B cell (primary cell): ENCODE measurements around the gene TBC1D20. TPM values are rescaled to one million over a fixed set of nuclear protein-coding genes. Genes with fewer than 3 reads are reported as not detected.

Experiments
- ATAC-seq: fragments of 200-7000 bp; cut with Tn5 transposase; one replicate; pipeline ENCODE4 v1.10.0; 2021; ENCODE audit warnings: low read depth, mild to moderate bottlenecking, moderate number of reproducible peaks, moderate library complexity
- CTCF ChIA-PET: fragments of 350-600 bp; sonication (Branson Sonifier 250); formaldehyde crosslinking; loops from one replicate; lab custom pipeline; 2021; ENCODE audit warnings: antibody characterized with exemption, inconsistent platforms; lab: Charles Lee
- POLR2A ChIA-PET: fragments of 350-600 bp; sonication (Branson Sonifier 250); formaldehyde crosslinking; loops from one replicate; lab custom pipeline; 2021; ENCODE audit warnings: antibody characterized with exemption; lab: Charles Lee
- DNase-seq: peaks from one replicate; pipeline ENCODE4 v3.0.0; 2013
- H2AFZ ChIP-seq: 2 replicates; pipeline ENCODE4 v1.6.1; 2012; ENCODE audit warnings: mild to moderate bottlenecking, low read depth, low read length; ENCODE audit not compliant: insufficient read depth, poor library complexity, severe bottlenecking
- H3K27ac ChIP-seq, 2 donors: 1 replicate in 1 of 2; 2 replicates in 1 of 2; pipeline ENCODE4 v1.5.1; 2012 to 2013; ENCODE audit warnings: low read length in 2 of 2, mild to moderate bottlenecking in 2 of 2, moderate library complexity in 1 of 2
- H3K27me3 ChIP-seq, 4 experiments: fragments of 200-600 bp in 1 of 4; sonication (generic) in 1 of 4; replicated peaks in 1 of 4; 1 replicate in 2 of 4; 2 replicates in 2 of 4; pipeline versions ENCODE4 v1.6.1 to v1.7.0; 2013 to 2016; ENCODE audit warnings: low read length in 3 of 4, mild to moderate bottlenecking in 2 of 4, mixed read lengths in 1 of 4, moderate library complexity in 1 of 4; ENCODE audit not compliant: insufficient read depth in 4 of 4, control insufficient read depth in 3 of 4; ENCODE audit errors: control extremely low read depth in 1 of 4
- H3K36me3 ChIP-seq, 2 experiments: replicated peaks in 1 of 2; 1 replicate in 1 of 2; 2 replicates in 1 of 2; pipeline versions ENCODE4 v1.6.1 to v1.7.1; 2013; ENCODE audit warnings: low read length in 1 of 2; ENCODE audit not compliant: insufficient read depth in 2 of 2, control insufficient read depth in 1 of 2; ENCODE audit errors: control extremely low read depth in 1 of 2, extremely low read depth in 1 of 2
- H3K4me1 ChIP-seq, 2 donors: fragments of 200-600 bp in 1 of 2; sonication (generic) in 1 of 2; 1 replicate in 1 of 2; 2 replicates in 1 of 2; pipeline versions ENCODE4 v1.5.1 to v1.6.1; 2013 to 2017; ENCODE audit warnings: low read length in 2 of 2; ENCODE audit not compliant: control insufficient read depth in 2 of 2, insufficient read depth in 2 of 2
- H3K4me2 ChIP-seq: replicated peaks from 2 replicates; pipeline ENCODE3; 2012; ENCODE audit warnings: mild to moderate bottlenecking, low read depth, low read length; ENCODE audit not compliant: poor library complexity, severe bottlenecking
- H3K4me3 ChIP-seq, 5 experiments: fragments of 200-600 bp in 1 of 5; sonication (generic) in 1 of 5; 1 replicate in 3 of 5; 2 replicates in 2 of 5; pipeline versions ENCODE4 v1.5.1 to v1.7.0; 2011 to 2016; ENCODE audit warnings: low read length in 4 of 5, mild to moderate bottlenecking in 4 of 5, low read depth in 2 of 5, control low read depth in 1 of 5, moderate library complexity in 1 of 5; ENCODE audit not compliant: insufficient read depth in 1 of 5; ENCODE audit errors: control extremely low read depth in 1 of 5, extremely low read depth in 1 of 5
- H3K79me2 ChIP-seq: fragments of 200-600 bp; sonication (generic); one replicate; pipeline ENCODE4 v1.6.0; 2016; ENCODE audit warnings: low read length; ENCODE audit not compliant: control insufficient read depth, insufficient read depth
- H3K9ac ChIP-seq: fragments of 200-600 bp; sonication (generic); 2 replicates; pipeline ENCODE4 v1.6.1; 2017; ENCODE audit warnings: mild to moderate bottlenecking, low read length, moderate library complexity
- H3K9me3 ChIP-seq, 3 donors: one replicate each; pipeline versions ENCODE4 v1.6.1 to v1.7.1; 2013; ENCODE audit warnings: low read length in 2 of 3; ENCODE audit not compliant: control insufficient read depth in 2 of 3, insufficient read depth in 1 of 3; ENCODE audit errors: control extremely low read depth in 1 of 3
- H4K20me1 ChIP-seq: 2 replicates; pipeline ENCODE4 v1.6.0; 2012; ENCODE audit warnings: mild to moderate bottlenecking, low read length; ENCODE audit not compliant: insufficient read depth, control insufficient read depth, poor library complexity, severe bottlenecking
- H3K27ac Mint-ChIP-seq: one replicate; pipeline ENCODE4 v1.8.0; 2021; ENCODE audit warnings: mixed read lengths
- H3K27me3 Mint-ChIP-seq: one replicate; pipeline ENCODE4 v1.8.0; 2021; ENCODE audit warnings: mixed read lengths
- H3K4me1 Mint-ChIP-seq: one replicate; pipeline ENCODE4 v1.8.0; 2021; ENCODE audit warnings: mixed read lengths
- H3K4me3 Mint-ChIP-seq: one replicate; pipeline ENCODE4 v1.8.0; 2021; ENCODE audit warnings: mixed read lengths
- H3K9me3 Mint-ChIP-seq: one replicate; pipeline ENCODE4 v1.8.0; 2022; ENCODE audit warnings: mixed read lengths; ENCODE audit not compliant: insufficient read depth
- EZH2 ChIP-seq: IDR thresholded peaks from 2 replicates; pipeline ENCODE4 v1.6.1; 2012; ENCODE audit warnings: borderline replicate concordance, low read depth, mild to moderate bottlenecking, moderate library complexity, low read length; ENCODE audit not compliant: insufficient read depth, poor library complexity, severe bottlenecking
- WGBS: methylation state at CpG from one replicate; pipeline ENCODE4 v1.1.5; 2013; ENCODE audit warnings: missing lambda C conversion rate; ENCODE audit not compliant: insufficient coverage; 5-methylcytosine and 5-hydroxymethylcytosine counted together
- intact Hi-C: fragments of 100-400 bp; cut with micrococcal nuclease; formaldehyde crosslinking; loops from one replicate; pipeline ENCODE4 v1.10.0; 2022
- polyA plus RNA-seq: library from polyadenylated mRNA; depleted of rRNA; stranded (reverse); fragments of >200 nt; gene quantifications from 2 replicates; pipeline ENCODE4 v1.2.3, GENCODE V29; 2012
- total RNA-seq, 2 donors: library from RNA; stranded (reverse); fragments of 120-200 nt in 1 of 2; gene quantifications; 1 replicate in 1 of 2; 2 replicates in 1 of 2; pipeline versions ENCODE4 v1.2.3 to v1.2.4, GENCODE V29; 2013 to 2022
- TF ChIP-seq, protein P1 (sequence below): fragments of 200-600 bp; IDR thresholded peaks from one replicate; pipeline ENCODE4 v1.8.0; 2022; ENCODE audit warnings: antibody characterized with exemption, mild to moderate bottlenecking

The TBC1D20 gene
- total and polyA plus RNA-seq, 2 donors (not counting 1 experiment from before 2014, with no cell fraction given): 31.7 to 40.0 TPM

DNA sequence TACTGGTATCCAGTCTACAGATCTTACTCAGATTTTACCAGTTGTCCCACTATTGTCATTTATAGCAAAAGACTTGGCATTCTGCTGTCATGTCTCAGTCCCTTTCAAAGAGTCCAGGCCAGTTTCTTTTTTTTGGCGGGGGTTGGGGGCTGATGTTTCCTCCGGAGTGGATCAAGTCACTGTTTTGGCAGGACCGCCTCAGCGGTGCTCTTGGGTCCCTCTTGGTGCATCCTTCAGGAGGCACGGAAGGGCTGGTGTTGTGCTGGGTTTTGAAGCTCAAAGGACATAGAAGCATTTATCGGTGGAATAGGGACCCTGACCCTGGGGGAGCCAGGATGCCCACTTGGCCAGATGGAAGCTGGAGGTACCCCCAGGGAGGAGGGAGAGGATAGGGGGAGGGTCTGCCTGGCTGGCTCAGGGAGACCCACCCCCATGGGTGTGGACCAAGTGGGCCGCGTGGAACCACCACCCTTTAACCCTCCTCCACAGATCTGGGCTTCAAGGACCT, 43.4 kb downstream of the TBC1D20 start:
- Histone ChIP-seq H3K9me3 (no peaks in the 10 kb centered on the region), H3K9ac (no peak overlapping the region), H2AFZ (no peak overlapping the region), H3K27ac (peak overlapping the region in 1 of 2 donors; percentile 13), H3K79me2 (peaks cover 43% of the 10 kb centered on the region), H3K4me1 (peaks cover 0 to 4% of the 10 kb centered on the region in 2 donors), H3K27me3 (no peaks in the 10 kb centered on the region), H3K4me2 (no peak overlapping the region), H4K20me1 (peaks cover 35% of the 10 kb centered on the region), H3K4me3 (no peak overlapping the region), H3K36me3 (peaks cover 0 to 64% of the 10 kb centered on the region in 2 experiments)
- H3K4me3 Mint-ChIP-seq: no peak overlapping the region
- no peak for ATAC-seq
- H3K4me1 Mint-ChIP-seq: peaks cover 4% of the 10 kb centered on the region
- ChIA-PET CTCF (no interaction called here), POLR2A (no interaction called here)
- TF ChIP-seq, protein P1, sequence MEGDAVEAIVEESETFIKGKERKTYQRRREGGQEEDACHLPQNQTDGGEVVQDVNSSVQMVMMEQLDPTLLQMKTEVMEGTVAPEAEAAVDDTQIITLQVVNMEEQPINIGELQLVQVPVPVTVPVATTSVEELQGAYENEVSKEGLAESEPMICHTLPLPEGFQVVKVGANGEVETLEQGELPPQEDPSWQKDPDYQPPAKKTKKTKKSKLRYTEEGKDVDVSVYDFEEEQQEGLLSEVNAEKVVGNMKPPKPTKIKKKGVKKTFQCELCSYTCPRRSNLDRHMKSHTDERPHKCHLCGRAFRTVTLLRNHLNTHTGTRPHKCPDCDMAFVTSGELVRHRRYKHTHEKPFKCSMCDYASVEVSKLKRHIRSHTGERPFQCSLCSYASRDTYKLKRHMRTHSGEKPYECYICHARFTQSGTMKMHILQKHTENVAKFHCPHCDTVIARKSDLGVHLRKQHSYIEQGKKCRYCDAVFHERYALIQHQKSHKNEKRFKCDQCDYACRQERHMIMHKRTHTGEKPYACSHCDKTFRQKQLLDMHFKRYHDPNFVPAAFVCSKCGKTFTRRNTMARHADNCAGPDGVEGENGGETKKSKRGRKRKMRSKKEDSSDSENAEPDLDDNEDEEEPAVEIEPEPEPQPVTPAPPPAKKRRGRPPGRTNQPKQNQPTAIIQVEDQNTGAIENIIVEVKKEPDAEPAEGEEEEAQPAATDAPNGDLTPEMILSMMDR: no peak
- no peak for TF ChIP-seq EZH2
- intact Hi-C loops: no loop called here
- H3K27me3 Mint-ChIP-seq: no peaks in the 10 kb centered on the region
- H3K9me3 Mint-ChIP-seq: no peaks in the 10 kb centered on the region
- DNase-seq: no peak
- H3K27ac Mint-ChIP-seq: peak overlapping the region; percentile 6
- 98% methylated on average over 6 of the region's 8 CpGs for WGBS

DNA sequence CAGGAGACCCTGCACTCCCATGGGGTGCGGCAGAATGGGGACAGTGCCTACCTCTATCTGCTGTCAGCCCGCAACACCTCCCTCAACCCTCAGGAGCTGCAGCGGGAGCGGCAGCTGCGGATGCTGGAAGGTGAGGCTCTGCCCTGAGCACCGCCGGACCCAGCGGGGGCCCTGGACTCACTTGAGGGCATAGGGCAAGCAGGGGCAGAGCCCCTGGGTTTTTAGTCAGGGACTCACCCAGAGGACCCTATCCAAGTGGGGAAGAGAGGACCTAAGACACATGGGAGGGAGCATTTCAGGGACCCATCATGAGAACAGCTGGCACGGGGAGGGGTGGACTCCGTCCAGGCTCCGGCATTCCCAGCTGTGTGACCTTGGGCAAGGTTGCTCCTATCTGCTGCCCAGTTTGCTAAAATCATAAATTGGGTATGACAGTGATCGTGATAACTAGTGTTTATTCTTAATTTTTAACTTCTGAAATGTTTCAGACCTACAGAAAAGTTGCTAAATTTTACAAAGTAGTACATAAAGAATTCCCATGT, 44.5 kb downstream of the TBC1D20 start:
- WGBS: 97% methylated on average over 7 of the region's 12 CpGs

More for the DNA sequence above, 44.5 kb downstream of the TBC1D20 start:
- H4K20me1 ChIP-seq: peaks cover 42% of the 10 kb centered on the region
- peaks cover 0 to 56% of the 10 kb centered on the region in 2 experiments for H3K36me3 ChIP-seq
- ATAC-seq (no peak), DNase-seq (no peak)
- no peak overlapping the region for H3K27ac ChIP-seq
- Mint-ChIP-seq H3K27me3 (no peaks in the 10 kb centered on the region), H3K9me3 (no peaks in the 10 kb centered on the region), H3K4me3 (no peak overlapping the region), H3K4me1 (peaks cover 11% of the 10 kb centered on the region), H3K27ac (no peak overlapping the region)
- intact Hi-C loops: no loop called here
- H3K4me2 ChIP-seq: no peak overlapping the region
- H3K9ac ChIP-seq: no peak overlapping the region
- no peak overlapping the region for H3K4me3 ChIP-seq
- peaks cover 0 to 4% of the 10 kb centered on the region in 2 donors for H3K4me1 ChIP-seq
- ChIA-PET POLR2A (no interaction called here), CTCF (no interaction called here)
- no peak for TF ChIP-seq EZH2
- TF ChIP-seq, protein P1: no peak
- no peaks in the 10 kb centered on the region for H3K27me3 ChIP-seq
- H3K79me2 ChIP-seq: peaks cover 54% of the 10 kb centered on the region
- H2AFZ ChIP-seq: no peak overlapping the region
- H3K9me3 ChIP-seq: no peaks in the 10 kb centered on the region
